Loucy (cell line): Measurements from ENCODE around the gene TAC4.

ENCODE experiments used
- H2AFZ ChIP-seq: fragments of 200-600 bp; sonication (generic); 2 replicates; pipeline ENCODE4 v1.6.0; 2016; ENCODE audit warnings: antibody characterized with exemption, mild to moderate bottlenecking, low read length, moderate library complexity
- H3F3A ChIP-seq: fragments of 200-600 bp; 2 replicates; pipeline ENCODE4 v1.6.0; 2016; ENCODE audit warnings: antibody characterized with exemption, low read depth, mild to moderate bottlenecking
- H3K27me3 ChIP-seq: fragments of 200-600 bp; sonication (generic); 2 replicates; pipeline ENCODE4 v1.6.1; 2014; ENCODE audit warnings: low read length, mild to moderate bottlenecking; ENCODE audit not compliant: insufficient read depth, poor library complexity, severe bottlenecking
- H3K36me3 ChIP-seq: fragments of 200-600 bp; sonication (generic); 2 replicates; pipeline ENCODE4 v1.6.1; 2016; ENCODE audit warnings: low read length; ENCODE audit not compliant: insufficient read depth
- H3K4me1 ChIP-seq: fragments of 200-600 bp; sonication (generic); 2 replicates; pipeline ENCODE4 v1.5.1; 2014; ENCODE audit warnings: low read length, mild to moderate bottlenecking; ENCODE audit not compliant: insufficient read depth, poor library complexity, severe bottlenecking
- H3K4me2 ChIP-seq: fragments of 200-600 bp; sonication (generic); 2 replicates; pipeline ENCODE4 v1.6.0; 2014; ENCODE audit warnings: antibody characterized with exemption, low read length, low read depth, mild to moderate bottlenecking; ENCODE audit not compliant: poor library complexity, severe bottlenecking
- H3K4me3 ChIP-seq: fragments of 200-600 bp; sonication (generic); 2 replicates; pipeline ENCODE4 v1.5.1; 2014; ENCODE audit warnings: low read length, mild to moderate bottlenecking, mixed read lengths; ENCODE audit not compliant: poor library complexity, severe bottlenecking
- H3K79me2 ChIP-seq: fragments of 200-600 bp; sonication (generic); 2 replicates; pipeline ENCODE4 v1.6.1; 2014; ENCODE audit warnings: low read length; ENCODE audit not compliant: insufficient read depth
- H3K9ac ChIP-seq: fragments of 200-600 bp; sonication (generic); 2 replicates; pipeline ENCODE4 v1.6.0; 2014; ENCODE audit warnings: mild to moderate bottlenecking, low read depth, low read length, moderate library complexity; ENCODE audit not compliant: poor library complexity, severe bottlenecking
- H3K9me2 ChIP-seq: fragments of 200-600 bp; sonication (generic); replicated peaks from 2 replicates; pipeline ENCODE4 v1.6.1; 2016; ENCODE audit warnings: low read depth, low read length, mixed read lengths
- H3K9me3 ChIP-seq: fragments of 200-600 bp; sonication (generic); 2 replicates; pipeline ENCODE4 v1.6.1; 2014; ENCODE audit warnings: mild to moderate bottlenecking, antibody characterized with exemption, low read length, low read depth; ENCODE audit not compliant: insufficient read depth
- H4K20me1 ChIP-seq: fragments of 200-600 bp; sonication (generic); 2 replicates; pipeline ENCODE4 v1.6.0; 2014; ENCODE audit warnings: antibody characterized with exemption, low read length, mild to moderate bottlenecking; ENCODE audit not compliant: insufficient read depth, poor library complexity, severe bottlenecking
- EZH2phosphoT487 ChIP-seq: fragments of 200-600 bp; IDR thresholded peaks from 2 replicates; pipeline ENCODE4 v1.6.1; 2018; ENCODE audit warnings: antibody characterized with exemption, mild to moderate bottlenecking, moderate library complexity, borderline replicate concordance
- TF ChIP-seq, protein P1 (sequence below): fragments of 200-600 bp; sonication (generic); conservative IDR thresholded peaks from 2 replicates; pipeline ENCODE4 v1.5.1; 2014; ENCODE audit warnings: mild to moderate bottlenecking, antibody characterized with exemption, low read length

Gene TAC4

GRCh38 chr17:49823614-49824013 is 24.3 kb downstream of the TAC4 start:
- peaks cover 86% of the 10 kb centered on the region for H3K36me3 ChIP-seq
- TF ChIP-seq, protein P1, sequence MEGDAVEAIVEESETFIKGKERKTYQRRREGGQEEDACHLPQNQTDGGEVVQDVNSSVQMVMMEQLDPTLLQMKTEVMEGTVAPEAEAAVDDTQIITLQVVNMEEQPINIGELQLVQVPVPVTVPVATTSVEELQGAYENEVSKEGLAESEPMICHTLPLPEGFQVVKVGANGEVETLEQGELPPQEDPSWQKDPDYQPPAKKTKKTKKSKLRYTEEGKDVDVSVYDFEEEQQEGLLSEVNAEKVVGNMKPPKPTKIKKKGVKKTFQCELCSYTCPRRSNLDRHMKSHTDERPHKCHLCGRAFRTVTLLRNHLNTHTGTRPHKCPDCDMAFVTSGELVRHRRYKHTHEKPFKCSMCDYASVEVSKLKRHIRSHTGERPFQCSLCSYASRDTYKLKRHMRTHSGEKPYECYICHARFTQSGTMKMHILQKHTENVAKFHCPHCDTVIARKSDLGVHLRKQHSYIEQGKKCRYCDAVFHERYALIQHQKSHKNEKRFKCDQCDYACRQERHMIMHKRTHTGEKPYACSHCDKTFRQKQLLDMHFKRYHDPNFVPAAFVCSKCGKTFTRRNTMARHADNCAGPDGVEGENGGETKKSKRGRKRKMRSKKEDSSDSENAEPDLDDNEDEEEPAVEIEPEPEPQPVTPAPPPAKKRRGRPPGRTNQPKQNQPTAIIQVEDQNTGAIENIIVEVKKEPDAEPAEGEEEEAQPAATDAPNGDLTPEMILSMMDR = no peak
- TF ChIP-seq EZH2phosphoT487 = no peak

GRCh38 chr17:49822829-49823228 is 25.0 kb downstream of the TAC4 start:
- TF ChIP-seq, protein P1 = no peak
- TF ChIP-seq EZH2phosphoT487 = no peak
- no peak overlapping the region for H3K4me3 ChIP-seq
- H3K36me3 ChIP-seq = peaks cover 84% of the 10 kb centered on the region
- no peaks in the 10 kb centered on the region for H4K20me1 ChIP-seq
- no peak overlapping the region for H3K9ac ChIP-seq
- H2AFZ ChIP-seq = no peak overlapping the region
- H3K79me2 ChIP-seq = peaks cover 21% of the 10 kb centered on the region; the same call in 1 of the 2 replicates
- H3K4me1 ChIP-seq = peaks cover 32% of the 10 kb centered on the region
- H3F3A ChIP-seq = 0 out of 2 replicates have a peak, but pooled peaks cover 4% of the 10 kb centered on the region
- H3K4me2 ChIP-seq = no peak overlapping the region
- H3K9me3 ChIP-seq = no peaks in the 10 kb centered on the region
- H3K27me3 ChIP-seq = no peaks in the 10 kb centered on the region
- no peaks in the 10 kb centered on the region for H3K9me2 ChIP-seq

More at GRCh38 chr17:49823614-49824013, 24.3 kb downstream of the TAC4 start:
- Histone ChIP-seq H3K27me3 (no peaks in the 10 kb centered on the region), H4K20me1 (no peaks in the 10 kb centered on the region), H3K9ac (no peak overlapping the region), H3K9me2 (no peaks in the 10 kb centered on the region), H3K4me2 (no peak overlapping the region), H3K4me3 (no peak overlapping the region), H3K4me1 (peaks cover 25% of the 10 kb centered on the region), H2AFZ (no peak overlapping the region), H3F3A (no peaks in the 10 kb centered on the region), H3K9me3 (no peaks in the 10 kb centered on the region), H3K79me2 (peaks cover 21% of the 10 kb centered on the region; the same call in 1 of the 2 replicates)

DNA sequence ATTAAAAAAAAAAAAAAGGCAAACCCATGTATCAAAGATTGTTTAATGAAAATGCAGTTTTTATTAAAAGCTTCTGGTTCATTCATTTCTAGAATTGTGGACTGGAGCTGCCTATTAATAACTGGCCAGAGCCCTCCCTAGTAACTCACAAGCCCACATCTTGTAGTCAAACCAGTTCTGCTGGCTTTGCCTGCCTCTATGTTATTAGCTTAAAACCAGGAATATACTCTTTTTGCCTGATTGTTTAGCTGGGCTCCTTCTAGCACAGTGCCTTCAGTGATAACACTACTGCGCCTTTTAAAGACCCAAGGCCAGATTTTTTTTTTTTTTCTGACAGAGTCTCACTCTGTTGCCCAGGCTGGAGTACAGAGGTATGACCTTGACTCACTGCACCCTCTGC is 26.0 kb downstream of the TAC4 start:
- Histone ChIP-seq H3K4me3 (no peak overlapping the region), H3K9me3 (no peaks in the 10 kb centered on the region), H3K27me3 (no peaks in the 10 kb centered on the region), H4K20me1 (no peaks in the 10 kb centered on the region), H2AFZ (no peak overlapping the region), H3F3A (peaks cover 12% of the 10 kb centered on the region; the same call in 1 of the 2 replicates), H3K4me2 (no peak overlapping the region), H3K9me2 (no peaks in the 10 kb centered on the region), H3K4me1 (peaks cover 41% of the 10 kb centered on the region), H3K79me2 (peaks cover 21% of the 10 kb centered on the region; the same call in 1 of the 2 replicates), H3K36me3 (peaks cover 81% of the 10 kb centered on the region), H3K9ac (no peak overlapping the region)
- TF ChIP-seq, protein P1 = no peak
- TF ChIP-seq EZH2phosphoT487 = no peak
